Osteocyte (in vitro differentiated cells): ENCODE data around the gene EFCC1. TPM values are rescaled to one million over a fixed set of nuclear protein-coding genes. Genes with fewer than 3 reads are reported as not detected.

Source experiments
- DNase-seq: peaks from one replicate; pipeline ENCODE4 v3.0.0; 2021; ENCODE audit warnings: mixed read lengths; ENCODE audit not compliant: unreplicated experiment; ENCODE audit errors: extremely low spot score
- H3K27ac Mint-ChIP-seq: one replicate; pipeline ENCODE4 v1.8.0; 2021; ENCODE audit warnings: mild to moderate bottlenecking, mixed read lengths; ENCODE audit not compliant: unreplicated experiment
- H3K27me3 Mint-ChIP-seq: one replicate; pipeline ENCODE4 v1.8.0; 2021; ENCODE audit warnings: mixed read lengths; ENCODE audit not compliant: unreplicated experiment
- H3K36me3 Mint-ChIP-seq: one replicate; pipeline ENCODE4 v1.8.0; 2021; ENCODE audit warnings: mixed read lengths; ENCODE audit not compliant: unreplicated experiment
- H3K4me1 Mint-ChIP-seq: one replicate; pipeline ENCODE4 v1.8.0; 2021; ENCODE audit warnings: mixed read lengths; ENCODE audit not compliant: unreplicated experiment
- H3K4me3 Mint-ChIP-seq: one replicate; pipeline ENCODE4 v1.8.0; 2021; ENCODE audit warnings: mild to moderate bottlenecking, moderate library complexity, mixed read lengths; ENCODE audit not compliant: unreplicated experiment
- H3K9me3 Mint-ChIP-seq: one replicate; pipeline ENCODE4 v1.8.0; 2021; ENCODE audit warnings: mixed read lengths; ENCODE audit not compliant: unreplicated experiment
- total RNA-seq: library from RNA; stranded (reverse); gene quantifications from 2 replicates; pipeline ENCODE4 v1.2.1, GENCODE V29; 2021
- TF ChIP-seq, protein P1 (sequence below): fragments of 200-600 bp; sonication (generic); IDR thresholded peaks from 2 replicates; pipeline ENCODE4 v1.5.0; 2021; ENCODE audit warnings: antibody characterized with exemption, mild to moderate bottlenecking, moderate library complexity

Gene EFCC1
- total RNA-seq, 1 donor from 2014 or later: not detected

DNA sequence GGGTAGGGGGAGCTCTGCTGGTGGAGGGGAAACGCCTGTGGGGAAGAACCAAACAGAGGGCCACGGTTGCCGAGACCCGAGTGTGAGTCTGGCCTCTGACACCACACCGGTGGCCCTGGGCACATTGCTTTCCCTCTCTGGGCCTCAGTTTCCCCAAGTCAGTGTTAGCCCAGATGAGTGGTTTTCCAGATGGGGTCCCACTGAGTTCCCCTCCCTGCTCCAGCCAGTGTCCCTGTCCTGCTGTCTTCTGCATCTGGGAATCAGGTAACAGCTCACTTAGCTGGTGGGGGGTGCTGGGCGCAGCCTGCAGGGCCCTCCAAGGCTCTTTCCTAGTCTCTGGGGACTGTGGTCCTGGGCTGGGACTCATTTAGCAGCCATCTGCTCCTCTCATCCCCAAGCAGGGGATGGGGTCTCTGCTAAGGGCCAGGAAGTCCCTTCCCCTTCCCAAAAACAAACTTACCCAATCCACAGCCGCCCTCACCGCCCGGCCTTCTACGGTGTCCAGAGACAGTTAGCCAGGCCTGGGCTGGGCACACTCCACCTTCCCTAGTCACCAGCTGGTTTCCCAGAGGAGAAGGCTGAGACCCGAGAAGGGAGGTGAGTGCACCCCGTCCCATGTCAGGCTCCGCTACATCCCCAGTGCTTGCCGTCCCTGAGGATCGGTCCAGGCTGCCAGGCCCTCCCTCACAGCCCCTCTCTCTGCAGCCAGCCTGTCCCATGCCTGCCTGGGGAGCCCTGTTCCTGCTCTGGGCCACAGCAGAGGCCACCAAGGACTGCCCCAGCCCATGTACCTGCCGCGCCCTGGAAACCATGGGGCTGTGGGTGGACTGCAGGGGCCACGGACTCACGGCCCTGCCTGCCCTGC is 60.2 kb downstream of the EFCC1 start:
- Mint-ChIP-seq H3K27me3 (peaks cover 24% of the 10 kb centered on the region), H3K9me3 (no peaks in the 10 kb centered on the region), H3K4me3 (no peak overlapping the region), H3K36me3 (no peaks in the 10 kb centered on the region), H3K27ac (no peak overlapping the region), H3K4me1 (no peaks in the 10 kb centered on the region)
- TF ChIP-seq, protein P1, sequence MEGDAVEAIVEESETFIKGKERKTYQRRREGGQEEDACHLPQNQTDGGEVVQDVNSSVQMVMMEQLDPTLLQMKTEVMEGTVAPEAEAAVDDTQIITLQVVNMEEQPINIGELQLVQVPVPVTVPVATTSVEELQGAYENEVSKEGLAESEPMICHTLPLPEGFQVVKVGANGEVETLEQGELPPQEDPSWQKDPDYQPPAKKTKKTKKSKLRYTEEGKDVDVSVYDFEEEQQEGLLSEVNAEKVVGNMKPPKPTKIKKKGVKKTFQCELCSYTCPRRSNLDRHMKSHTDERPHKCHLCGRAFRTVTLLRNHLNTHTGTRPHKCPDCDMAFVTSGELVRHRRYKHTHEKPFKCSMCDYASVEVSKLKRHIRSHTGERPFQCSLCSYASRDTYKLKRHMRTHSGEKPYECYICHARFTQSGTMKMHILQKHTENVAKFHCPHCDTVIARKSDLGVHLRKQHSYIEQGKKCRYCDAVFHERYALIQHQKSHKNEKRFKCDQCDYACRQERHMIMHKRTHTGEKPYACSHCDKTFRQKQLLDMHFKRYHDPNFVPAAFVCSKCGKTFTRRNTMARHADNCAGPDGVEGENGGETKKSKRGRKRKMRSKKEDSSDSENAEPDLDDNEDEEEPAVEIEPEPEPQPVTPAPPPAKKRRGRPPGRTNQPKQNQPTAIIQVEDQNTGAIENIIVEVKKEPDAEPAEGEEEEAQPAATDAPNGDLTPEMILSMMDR: no peak
- no peak for DNase-seq

DNA sequence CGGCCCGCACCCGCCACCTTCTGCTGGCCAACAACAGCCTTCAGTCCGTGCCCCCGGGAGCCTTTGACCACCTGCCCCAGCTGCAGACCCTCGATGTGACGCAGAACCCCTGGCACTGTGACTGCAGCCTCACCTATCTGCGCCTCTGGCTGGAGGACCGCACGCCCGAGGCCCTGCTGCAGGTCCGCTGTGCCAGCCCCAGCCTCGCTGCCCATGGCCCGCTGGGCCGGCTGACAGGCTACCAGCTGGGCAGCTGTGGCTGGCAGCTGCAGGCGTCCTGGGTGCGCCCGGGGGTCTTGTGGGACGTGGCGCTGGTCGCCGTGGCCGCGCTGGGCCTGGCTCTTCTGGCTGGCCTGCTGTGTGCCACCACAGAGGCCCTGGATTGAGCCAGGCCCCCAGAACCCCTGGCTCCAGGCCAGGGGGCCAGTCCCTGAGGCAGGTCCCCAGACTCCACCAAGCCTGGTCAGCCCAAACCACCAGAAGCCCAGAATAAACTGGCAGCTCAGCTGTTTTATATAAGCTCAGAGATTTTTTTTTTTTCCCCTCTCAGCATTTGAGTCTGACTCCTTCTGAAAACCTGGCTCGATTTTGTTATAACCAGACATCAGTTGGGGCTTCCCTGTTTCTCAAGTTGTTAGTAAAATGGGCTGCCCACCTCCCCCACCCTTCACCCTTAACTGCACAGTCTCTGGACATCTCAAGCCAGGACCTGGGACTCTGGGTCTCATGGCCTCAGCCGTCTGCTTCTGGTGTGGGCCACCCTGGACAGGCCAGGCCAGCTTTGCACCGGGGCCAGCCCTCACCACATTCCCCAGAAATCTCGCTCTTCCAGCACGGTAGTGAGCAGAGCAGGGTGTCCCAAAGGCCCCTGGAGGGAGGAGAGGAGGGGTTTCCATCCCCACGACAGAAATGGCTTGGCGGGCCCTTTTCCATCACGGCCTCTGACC is 61.1 kb downstream of the EFCC1 start:
- Mint-ChIP-seq H3K4me1 (no peaks in the 10 kb centered on the region), H3K4me3 (no peak overlapping the region), H3K27me3 (peaks cover 19% of the 10 kb centered on the region), H3K9me3 (no peaks in the 10 kb centered on the region), H3K27ac (no peak overlapping the region), H3K36me3 (no peaks in the 10 kb centered on the region)
- no peak for DNase-seq
- TF ChIP-seq, protein P1: no peak

DNA sequence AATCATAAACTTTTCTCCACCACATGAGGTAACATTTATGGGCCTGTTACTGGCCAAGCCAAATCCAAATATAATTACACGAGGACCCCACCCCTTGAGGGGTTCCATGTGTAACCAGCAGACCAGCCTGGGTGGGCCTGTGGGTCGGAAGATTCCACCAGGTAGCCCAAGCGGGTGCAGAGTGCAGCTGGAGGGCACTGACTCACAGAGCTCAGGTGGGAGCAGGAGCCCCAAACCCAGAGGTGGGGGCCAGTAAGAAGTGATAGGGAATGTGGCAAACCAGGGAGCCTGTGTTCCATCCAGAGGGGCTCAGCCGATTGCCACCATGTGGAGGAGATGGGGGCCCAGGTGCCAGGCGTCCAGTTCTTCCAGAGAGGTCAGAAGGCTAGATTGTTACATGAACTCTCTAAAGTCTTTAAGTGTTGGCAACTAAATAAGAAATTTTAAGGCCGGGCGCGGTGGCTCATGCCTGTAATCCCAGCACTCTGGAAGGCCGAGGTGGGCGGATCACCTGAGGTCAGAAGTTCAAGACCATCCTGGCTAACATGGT is 62.1 kb downstream of the EFCC1 start:
- TF ChIP-seq, protein P1: no peak
- H3K9me3 Mint-ChIP-seq: no peaks in the 10 kb centered on the region
- H3K36me3 Mint-ChIP-seq: no peaks in the 10 kb centered on the region
- DNase-seq: no peak
- H3K27ac Mint-ChIP-seq: no peak overlapping the region
- H3K27me3 Mint-ChIP-seq: peaks cover 14% of the 10 kb centered on the region
- H3K4me1 Mint-ChIP-seq: no peaks in the 10 kb centered on the region
- H3K4me3 Mint-ChIP-seq: no peak overlapping the region

DNA sequence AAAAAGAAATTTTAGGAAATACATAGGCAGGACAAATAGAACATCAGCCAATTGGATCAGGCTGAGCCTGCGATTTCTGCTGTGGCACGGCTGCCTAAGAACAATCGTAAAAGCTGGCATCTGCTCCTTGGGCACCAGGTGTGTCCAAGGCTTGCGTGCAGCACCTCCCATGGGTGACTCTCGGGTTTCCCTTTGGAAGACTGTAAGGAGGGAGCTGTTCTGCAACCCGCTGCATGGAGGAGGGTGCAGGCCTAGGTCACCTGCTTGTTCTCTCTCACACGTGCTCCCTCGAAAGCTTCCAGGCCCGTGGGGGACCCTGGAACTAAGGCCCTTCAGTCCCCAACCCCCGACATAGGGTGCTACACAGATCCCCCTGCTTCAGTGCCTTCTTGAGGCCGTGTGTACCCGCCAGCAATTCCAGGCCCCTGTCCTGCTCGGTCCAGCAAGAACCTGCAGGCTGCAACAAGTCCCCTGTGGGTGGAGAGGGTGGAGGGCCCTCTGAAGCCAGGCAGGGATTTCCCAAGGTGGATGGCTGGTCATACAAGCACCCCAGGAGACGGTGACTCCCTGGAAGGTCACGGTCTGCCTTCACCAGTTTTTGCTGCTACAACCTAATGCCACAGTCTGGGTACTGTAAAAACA is 62.9 kb downstream of the EFCC1 start:
- H3K9me3 Mint-ChIP-seq: no peaks in the 10 kb centered on the region
- H3K27me3 Mint-ChIP-seq: peaks cover 14% of the 10 kb centered on the region
- TF ChIP-seq, protein P1: no peak
- no peak overlapping the region for H3K4me3 Mint-ChIP-seq
- H3K27ac Mint-ChIP-seq: no peak overlapping the region
- no peak for DNase-seq
- no peaks in the 10 kb centered on the region for H3K4me1 Mint-ChIP-seq
- H3K36me3 Mint-ChIP-seq: no peaks in the 10 kb centered on the region
